GM12878 (cell line): ENCODE results near the gene TRIP12. TPM values are rescaled to one million over a fixed set of nuclear protein-coding genes. Genes with fewer than 3 reads are reported as not detected.

ENCODE experiments used
- ATAC-seq: fragments of 200-7000 bp; cut with Tn5 transposase; 3 replicates; pipeline ENCODE4 v1.9.1; 2020; ENCODE audit warnings: mild to moderate bottlenecking, moderate library complexity
- BruUV-seq: library from RNA; stranded (reverse); fragments of 400-500 nt; replicated peaks from 2 replicates; lab custom pipeline; 2021; lab: Mats Ljungman, UMichigan
- CTCF ChIA-PET: fragments of 300-600 bp; sonication (Branson Sonifier 250); formaldehyde crosslinking; extraction: SDS; loops from one replicate; lab custom pipeline; 2021; ENCODE audit warnings: inconsistent platforms; lab: Yijun Ruan, JAX
- POLR2A ChIA-PET: fragments of 350-600 bp; formaldehyde crosslinking; extraction: SDS; loops from one replicate; lab custom pipeline; 2021; ENCODE audit warnings: inconsistent platforms; lab: Charles Lee
- RAD21 ChIA-PET: fragments of 300-600 bp; sonication (Branson Sonifier 250); formaldehyde crosslinking; loops from one replicate; lab custom pipeline; 2023; ENCODE audit warnings: antibody characterized with exemption; ENCODE audit not compliant: unreplicated experiment; lab: Charles Lee
- SMC1A ChIA-PET: fragments of 300-600 bp; sonication (Branson Sonifier 250); formaldehyde crosslinking; loops from one replicate; lab custom pipeline; 2023; ENCODE audit not compliant: unreplicated experiment, uncharacterized antibody; lab: Charles Lee
- DNase-seq: peaks from one replicate; pipeline ENCODE4 v3.0.0-alpha.2; 2011; ENCODE audit warnings: low read depth, low spot score
- FAIRE-seq: peaks from 3 replicates; lab custom pipeline; 2011; peaks lifted over from hg19 to GRCh38; lab: Jason Lieb, UNC
- H2AFZ ChIP-seq: 2 replicates; pipeline ENCODE4 v1.6.0; 2011; ENCODE audit warnings: low read depth, low read length, control low read depth; ENCODE audit not compliant: control insufficient read depth
- H3K27ac ChIP-seq: 2 replicates; pipeline ENCODE4 v1.5.1; 2011; ENCODE audit warnings: control low read depth; ENCODE audit not compliant: control insufficient read depth, insufficient read depth
- H3K27me3 ChIP-seq, 2 experiments: replicated peaks in 1 of 2; 2 replicates each; pipeline versions ENCODE4 v1.6.0 to v1.6.1; 2011; ENCODE audit warnings: low read length in 1 of 2; ENCODE audit not compliant: control insufficient read depth in 2 of 2, insufficient read depth in 2 of 2
- H3K36me3 ChIP-seq, 2 experiments: 2 replicates each; pipeline ENCODE4 v1.5.1; 2011; ENCODE audit warnings: low read length in 1 of 2; ENCODE audit not compliant: control insufficient read depth in 2 of 2, insufficient read depth in 2 of 2
- H3K4me1 ChIP-seq: 2 replicates; pipeline ENCODE4 v1.6.1; 2011; ENCODE audit warnings: mild to moderate bottlenecking, low read length, moderate library complexity, mixed read lengths; ENCODE audit not compliant: control insufficient read depth, insufficient read depth
- H3K4me2 ChIP-seq: 2 replicates; pipeline ENCODE4 v1.6.0; 2011; ENCODE audit warnings: control low read depth; ENCODE audit not compliant: control insufficient read depth, insufficient read depth
- H3K4me3 ChIP-seq: fragments of 200-600 bp; sonication (generic); 2 replicates; pipeline ENCODE4 v1.5.1; 2016
- H3K79me2 ChIP-seq: 2 replicates; pipeline ENCODE4 v1.6.0; 2011; ENCODE audit warnings: low read length; ENCODE audit not compliant: control insufficient read depth, insufficient read depth
- H3K9ac ChIP-seq: 2 replicates; pipeline ENCODE4 v1.8.0; 2011; ENCODE audit warnings: low read length, control low read depth, mixed read lengths; ENCODE audit not compliant: control insufficient read depth, insufficient read depth
- H3K9me3 ChIP-seq: replicated peaks from 3 replicates; pipeline ENCODE4 v1.5.1; 2011; ENCODE audit warnings: mild to moderate bottlenecking, low read length; ENCODE audit not compliant: control insufficient read depth, insufficient read depth
- H4K20me1 ChIP-seq: 2 replicates; pipeline ENCODE4 v1.6.0; 2011; ENCODE audit not compliant: control insufficient read depth, insufficient read depth
- BCL3 ChIP-seq: IDR thresholded peaks from 2 replicates; pipeline ENCODE4 v1.6.1; 2011; ENCODE audit warnings: borderline replicate concordance, low read depth, mild to moderate bottlenecking, moderate library complexity, low read length; ENCODE audit not compliant: insufficient read depth, poor library complexity, severe bottlenecking
- CBX3 ChIP-seq: fragments of 200-600 bp; sonication (generic); IDR thresholded peaks from 2 replicates; pipeline ENCODE4 v1.6.1; 2016; ENCODE audit warnings: low read depth, borderline replicate concordance
- EP300 ChIP-seq, 2 experiments: fragments of 150-350 bp in 1 of 2; IDR thresholded peaks; 2 replicates each; pipeline ENCODE4 v1.6.1; 2011 to 2012; ENCODE audit warnings: low read depth in 2 of 2, low read length in 2 of 2, borderline replicate concordance in 1 of 2, improper control_type of control experiment in 1 of 2, inconsistent platforms in 1 of 2; ENCODE audit not compliant: control insufficient read depth in 1 of 2
- GATAD2B ChIP-seq: fragments of 450-650 bp; conservative IDR thresholded peaks from 2 replicates; pipeline ENCODE4 v1.6.1; 2017; ENCODE audit warnings: low read depth, mild to moderate bottlenecking, moderate library complexity
- HDAC6 ChIP-seq: fragments of 200-600 bp; sonication (generic); IDR thresholded peaks from one replicate; pipeline ENCODE4 v1.8.0; 2017; ENCODE audit warnings: antibody characterized with exemption; ENCODE audit not compliant: unreplicated experiment
- JUNB ChIP-seq: IDR thresholded peaks from 2 replicates; pipeline ENCODE4 v1.6.1; 2016; ENCODE audit warnings: antibody characterized with exemption, mild to moderate bottlenecking
- KDM1A ChIP-seq: fragments of 200-600 bp; sonication (generic); IDR thresholded peaks from 2 replicates; pipeline ENCODE4 v1.6.1; 2016; ENCODE audit warnings: borderline replicate concordance
- MEF2B ChIP-seq: fragments of 450-650 bp; IDR thresholded peaks from 2 replicates; pipeline ENCODE4 v1.6.1; 2018; ENCODE audit warnings: mild to moderate bottlenecking, moderate library complexity; ENCODE audit not compliant: partially characterized antibody, poor library complexity, severe bottlenecking
- NR2F1 ChIP-seq: fragments of 450-650 bp; conservative IDR thresholded peaks from 2 replicates; pipeline ENCODE4 v1.6.1; 2017; ENCODE audit warnings: mild to moderate bottlenecking
- NRF1 ChIP-seq: conservative IDR thresholded peaks from 2 replicates; pipeline ENCODE4 v1.6.1; 2011; ENCODE audit warnings: mild to moderate bottlenecking, low read depth, low read length, improper control_type of control experiment
- RBBP5 ChIP-seq: fragments of 200-600 bp; sonication (generic); conservative IDR thresholded peaks from 2 replicates; pipeline ENCODE4 v1.6.1; 2016
- SREBF2 ChIP-seq: IDR thresholded peaks from 2 replicates; pipeline ENCODE4 v1.6.1; 2012; ENCODE audit warnings: mild to moderate bottlenecking, low read length
- WGBS: methylation state at CpG from one replicate; pipeline ENCODE4 v1.1.6; 2016; ENCODE audit warnings: low lambda C conversion rate; ENCODE audit not compliant: insufficient replicate concordance, insufficient coverage; ENCODE audit errors: missing lambda C conversion rate; 5-methylcytosine and 5-hydroxymethylcytosine counted together
- in situ Hi-C: fragments of 300-500 bp; cut with MboI; formaldehyde crosslinking; loops from 9 replicates; pipeline ENCODE4 v1.14.3; 2018; ENCODE audit warnings: mixed read lengths
- intact Hi-C: fragments of 100-400 bp; cut with micrococcal nuclease; formaldehyde crosslinking; loops from one replicate; pipeline ENCODE4 v1.14.2; 2022; ENCODE audit not compliant: unreplicated experiment
- polyA plus RNA-seq, 11 experiments: library from polyadenylated mRNA; depleted of rRNA in 4 of 11; unstranded in 6 of 11; stranded (reverse) in 5 of 11; fragments of >200 nt; fragmentation: Nextera tagmentation in 4 of 11; fragmentation: Illumina TruSeq in 1 of 11; extraction: Ambion mirVana in 4 of 11; extraction: Trizol in 1 of 11; gene quantifications; 1 replicate in 1 of 11; 2 replicates in 10 of 11; pipeline versions ENCODE4 v1.2.1 to v1.2.3, GENCODE V29; 2011 to 2016; ENCODE audit warnings: inconsistent platforms in 2 of 11, missing spikeins in 2 of 11, low read depth in 1 of 11
- total RNA-seq, 4 experiments: library from RNA; depleted of rRNA in 3 of 4; stranded (reverse); fragments of >200 nt in 3 of 4; fragmentation: Illumina TruSeq in 1 of 4; extraction: Trizol in 1 of 4; gene quantifications; 2 replicates each; pipeline versions ENCODE4 v1.2.1 to v1.2.3, GENCODE V29; 2013 to 2021
- TF ChIP-seq, protein P1 (sequence below): IDR thresholded peaks from 2 replicates; pipeline ENCODE4 v1.6.1; 2012; ENCODE audit warnings: low read length, inconsistent platforms

Gene TRIP12
- total and polyA plus RNA-seq, 10 of the 15 experiments (the other 5 are each of a cell fraction or from before 2014, with no cell fraction given), result 23.1 to 207 (median 97.0) TPM

DNA sequence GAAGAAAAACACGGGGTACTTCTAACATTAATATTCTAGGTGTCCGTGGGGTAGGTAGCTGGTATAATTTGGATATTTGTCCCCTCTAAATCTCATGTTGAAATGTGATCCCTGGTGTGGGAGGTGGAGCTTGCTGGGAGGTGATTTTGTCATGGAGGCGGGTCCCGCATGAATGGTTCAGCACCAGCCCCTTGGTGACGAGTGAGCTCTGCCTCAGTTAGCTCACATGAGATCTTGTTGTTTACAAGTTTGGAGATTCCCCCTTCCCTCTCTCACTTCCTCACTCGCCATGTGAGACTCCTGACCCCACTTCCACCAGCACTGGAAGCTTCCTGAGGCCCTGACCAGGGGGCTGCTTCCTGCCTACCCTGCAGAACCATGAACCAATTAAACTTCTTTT lies 172.0 kb downstream of the TRIP12 start:
- FAIRE-seq (no peak), DNase-seq (no peak), ATAC-seq (no peak)
- SMC1A ChIA-PET, result interaction anchor here (1.2 kb wide), 1 partner anchor 318 kb away, joined by 4 read pairs; no protein-coding TSS in a partner anchor
- no peaks in the 10 kb centered on the region for H3K4me1 ChIP-seq
- no peak overlapping the region for H3K9ac ChIP-seq
- H3K27ac ChIP-seq, result no peak overlapping the region
- TSS peak; percentile 68 for BruUV-seq
- H3K9me3 ChIP-seq, result no peaks in the 10 kb centered on the region; the same call in 2 of the 3 replicates
- no peaks in the 10 kb centered on the region for H3K27me3 ChIP-seq
- CTCF ChIA-PET, result no interaction called here
- no peak overlapping the region for H3K4me3 ChIP-seq
- no peaks in the 10 kb centered on the region for H4K20me1 ChIP-seq
- in situ Hi-C loops, result no loop called here
- intact Hi-C loops, result no loop called here
- WGBS, result 72% methylated on average over 6 of the region's 6 CpGs
- H3K4me2 ChIP-seq, result no peak overlapping the region
- H3K79me2 ChIP-seq, result no peaks in the 10 kb centered on the region
- H2AFZ ChIP-seq, result no peak overlapping the region
- H3K36me3 ChIP-seq, result no peaks in the 10 kb centered on the region
- TF ChIP-seq MEF2B, result no peak
- RAD21 ChIA-PET, result interaction anchor here (0.6 kb wide), 1 partner anchor 31 kb away, joined by 3 read pairs; no protein-coding TSS in a partner anchor
- POLR2A ChIA-PET, result interaction anchor here (0.7 kb wide), 2 partner anchors 191 to 365 kb away, joined by 4 to 9 read pairs; no protein-coding TSS in a partner anchor

GRCh38 chr2:229748950-229749349 lies 172.9 kb downstream of the TRIP12 start:
- no peak overlapping the region for H3K27ac ChIP-seq
- H4K20me1 ChIP-seq, result no peaks in the 10 kb centered on the region
- ChIA-PET RAD21 (interaction anchor here (0.6 kb wide), 1 partner anchor 31 kb away, joined by 3 read pairs; no protein-coding TSS in a partner anchor), POLR2A (interaction anchor here (0.7 kb wide), 1 partner anchor 364 kb away, joined by 4 read pairs; no protein-coding TSS in a partner anchor), SMC1A (interaction anchor here (1.2 kb wide), 1 partner anchor 319 kb away, joined by 4 read pairs; no protein-coding TSS in a partner anchor), CTCF (no interaction called here)
- FAIRE-seq, result no peak
- H3K9me3 ChIP-seq, result no peaks in the 10 kb centered on the region; the same call in 2 of the 3 replicates
- H3K36me3 ChIP-seq, result no peaks in the 10 kb centered on the region
- DNase-seq, result no peak
- H3K4me1 ChIP-seq, result no peaks in the 10 kb centered on the region
- intact Hi-C loops (no loop called here), in situ Hi-C loops (no loop called here)
- H3K79me2 ChIP-seq, result no peaks in the 10 kb centered on the region
- WGBS, result 75% methylated on average over 3 of the region's 3 CpGs
- no peak overlapping the region for H3K4me3 ChIP-seq
- no peak overlapping the region for H3K4me2 ChIP-seq
- H2AFZ ChIP-seq, result no peak overlapping the region
- no peak overlapping the region for H3K9ac ChIP-seq
- no peaks in the 10 kb centered on the region for H3K27me3 ChIP-seq
- ATAC-seq, result no peak
- BruUV-seq, result no TSS peak
- TF ChIP-seq BCL3, result no peak
- TF ChIP-seq CBX3, result no peak
- TF ChIP-seq GATAD2B, result no peak
- no peak for TF ChIP-seq KDM1A
- no peak for TF ChIP-seq SREBF2
- TF ChIP-seq NRF1, result no peak
- TF ChIP-seq JUNB, result no peak
- TF ChIP-seq HDAC6, result no peak
- no peak for TF ChIP-seq NR2F1
- TF ChIP-seq, protein P1, sequence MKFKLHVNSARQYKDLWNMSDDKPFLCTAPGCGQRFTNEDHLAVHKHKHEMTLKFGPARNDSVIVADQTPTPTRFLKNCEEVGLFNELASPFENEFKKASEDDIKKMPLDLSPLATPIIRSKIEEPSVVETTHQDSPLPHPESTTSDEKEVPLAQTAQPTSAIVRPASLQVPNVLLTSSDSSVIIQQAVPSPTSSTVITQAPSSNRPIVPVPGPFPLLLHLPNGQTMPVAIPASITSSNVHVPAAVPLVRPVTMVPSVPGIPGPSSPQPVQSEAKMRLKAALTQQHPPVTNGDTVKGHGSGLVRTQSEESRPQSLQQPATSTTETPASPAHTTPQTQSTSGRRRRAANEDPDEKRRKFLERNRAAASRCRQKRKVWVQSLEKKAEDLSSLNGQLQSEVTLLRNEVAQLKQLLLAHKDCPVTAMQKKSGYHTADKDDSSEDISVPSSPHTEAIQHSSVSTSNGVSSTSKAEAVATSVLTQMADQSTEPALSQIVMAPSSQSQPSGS, result no peak
- no peak for TF ChIP-seq RBBP5
- no peak for TF ChIP-seq EP300 (IDR thresholded peaks at IDR 0.05; ENCODE audit: borderline replicate concordance in 1 of 2, control insufficient read depth in 1 of 2, low read depth in 2 of 2, low read length in 2 of 2)
